Renal cortex interstitium (tissue), 11 donors: Measurements from ENCODE around the gene ABI3BP. TPM values are rescaled to one million over a fixed set of nuclear protein-coding genes. Genes with fewer than 3 reads are reported as not detected.
"Not testable (repeated sequence)": the region's sequence is repeated elsewhere in the genome, so short reads cannot be mapped to it uniquely, and the experiment has no call there.

Source experiments
- DNase-seq, 11 donors: peaks; one replicate each; pipeline ENCODE4 v3.0.0-alpha.2; 2013; ENCODE audit warnings: low read depth in 9 of 11, low spot score in 4 of 11; ENCODE audit errors: extremely low read depth in 1 of 11
- polyA plus RNA-seq, 3 donors: library from polyadenylated mRNA; unstranded; fragments of 120-200 nt; gene quantifications; one replicate each; pipeline ENCODE4 v1.2.1, GENCODE V29; 2013; ENCODE audit not compliant: insufficient read length in 3 of 3

The ABI3BP gene
- polyA plus RNA-seq, 3 donors: 12.5 to 22.0 (median 16.3) TPM

- DNase-seq: no peak
Measured at GRCh38 chr3:100957261-100957986, 35.8 kb downstream of the ABI3BP start.

DNA sequence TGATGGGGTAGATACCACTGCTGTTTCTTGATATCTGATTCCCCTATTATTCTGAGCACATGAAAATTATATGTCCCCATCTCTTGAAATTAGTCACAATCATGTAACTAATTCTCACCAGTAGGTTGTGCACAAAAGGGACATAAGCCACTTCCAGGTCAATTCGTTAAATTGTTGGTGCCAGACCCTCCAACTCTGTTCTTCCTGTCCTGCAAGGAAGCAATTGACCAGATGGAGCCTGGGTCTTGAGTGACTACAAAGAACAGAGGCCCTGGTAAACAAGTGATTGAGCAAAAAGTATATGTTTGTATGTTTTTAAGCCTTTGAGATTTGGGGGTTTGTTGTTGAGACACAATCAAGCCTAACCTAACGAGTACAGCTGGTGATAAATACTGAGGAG is 36.9 kb downstream of the ABI3BP start:
- no peak for DNase-seq

DNA sequence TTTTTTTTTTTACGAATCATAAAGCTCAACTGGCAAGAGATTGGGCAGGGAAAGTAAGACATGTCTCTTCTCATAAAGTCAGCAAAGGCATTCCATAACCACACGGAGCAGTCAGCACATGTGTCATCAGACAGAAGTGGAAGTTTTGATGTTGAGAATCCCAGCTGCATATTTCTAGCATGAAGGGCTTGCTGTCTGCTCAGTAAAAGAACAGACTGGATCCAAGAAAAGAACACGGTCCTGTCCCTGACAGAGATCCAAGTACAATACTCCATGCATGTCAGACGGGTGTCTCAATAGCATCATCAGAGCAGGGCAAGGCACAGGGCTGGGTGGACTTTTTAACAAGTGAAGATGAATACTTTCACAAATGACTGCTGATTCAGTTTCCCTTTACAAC is 38.2 kb downstream of the ABI3BP start:
- DNase-seq: no peak

- no peak for DNase-seq
Measured at GRCh38 chr3:100954199-100954935, 38.9 kb downstream of the ABI3BP start.

GRCh38 chr3:100953103-100953502 is 40.1 kb downstream of the ABI3BP start:
- DNase-seq: no peak

DNA sequence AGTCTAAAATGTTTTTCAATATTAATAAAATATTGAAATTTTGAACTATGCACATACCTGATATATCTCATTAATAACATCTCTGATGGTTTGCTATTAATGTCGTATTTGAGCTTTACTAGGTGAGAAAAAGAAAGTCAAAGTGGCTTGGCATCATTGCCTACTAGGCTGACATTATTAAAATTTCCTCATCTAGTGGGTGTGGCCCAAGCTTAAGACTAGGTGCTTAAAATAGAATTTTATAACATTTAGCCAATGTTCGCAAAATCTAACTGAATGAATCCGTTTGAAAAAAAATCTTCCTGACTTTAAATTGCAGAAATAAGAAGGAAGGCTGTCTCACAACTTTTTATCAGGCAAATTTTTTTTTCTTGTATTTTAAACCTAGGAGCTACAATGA is 46.1 kb downstream of the ABI3BP start:
- no peak for DNase-seq

- not testable (repeated sequence) for DNase-seq
Measured at GRCh38 chr3:100946096-100946495, 47.1 kb downstream of the ABI3BP start.

GRCh38 chr3:100941451-100941850 is 51.8 kb downstream of the ABI3BP start:
- no peak for DNase-seq

- DNase-seq: no peak
Measured at GRCh38 chr3:100941041-100941440, 52.2 kb downstream of the ABI3BP start.

- DNase-seq: no peak
Measured at GRCh38 chr3:100936931-100937330, 56.3 kb downstream of the ABI3BP start.

GRCh38 chr3:100932491-100932890 is 60.7 kb downstream of the ABI3BP start:
- DNase-seq: no peak

DNA sequence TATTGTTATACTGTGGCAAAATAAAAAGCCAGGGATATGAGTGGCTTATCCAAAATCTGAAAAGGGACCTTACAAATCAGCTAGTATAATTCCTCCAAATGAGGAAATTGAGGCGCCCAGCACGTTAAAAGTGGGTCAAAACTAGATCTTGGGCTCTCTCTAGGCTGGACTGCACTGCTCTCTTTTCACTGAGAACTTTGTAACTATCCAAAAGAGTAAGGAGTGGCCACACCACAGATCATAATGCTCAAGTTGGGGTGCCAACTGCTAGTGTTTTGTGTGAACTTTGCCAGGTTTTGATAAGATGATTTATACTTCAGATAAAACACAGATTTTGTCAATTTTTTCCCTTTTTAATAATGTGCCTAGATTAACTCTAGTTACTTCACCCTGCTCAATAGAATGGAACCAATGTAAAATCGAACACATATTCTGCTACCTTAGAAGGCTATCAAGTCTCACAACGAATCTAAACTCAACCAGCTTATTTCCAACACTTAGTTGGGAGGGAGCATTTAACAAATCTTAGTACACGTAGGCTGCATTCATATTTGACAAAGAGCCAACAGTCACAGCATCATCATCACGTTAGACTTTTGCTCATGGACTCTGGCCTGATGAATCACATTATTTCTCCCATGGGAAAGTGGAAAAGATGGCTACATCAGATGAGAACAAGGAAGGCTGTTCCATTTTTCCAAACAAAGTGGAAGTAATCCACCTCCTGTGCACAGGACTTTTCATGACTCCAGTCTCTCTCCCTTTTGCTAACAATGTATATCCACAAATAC is 64.4 kb downstream of the ABI3BP start:
- no peak for DNase-seq

DNA sequence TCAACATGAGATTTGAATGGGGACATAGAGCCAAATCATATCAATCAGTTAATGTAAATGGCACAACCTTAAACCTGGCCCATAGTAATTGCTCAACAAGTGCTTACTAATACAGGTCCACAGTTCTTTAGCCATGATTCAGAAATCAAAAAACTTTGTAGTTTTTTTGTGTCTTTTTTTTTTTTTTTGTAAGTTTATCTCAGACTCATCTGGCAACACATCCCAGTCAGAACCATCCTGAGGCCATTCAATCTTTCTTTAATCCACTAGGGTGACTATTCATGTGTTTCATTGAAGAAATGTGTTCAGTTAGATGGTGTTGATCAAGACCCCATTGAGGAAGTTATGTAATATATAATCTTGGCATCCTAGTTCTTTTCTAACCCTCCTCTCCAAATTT is 65.4 kb downstream of the ABI3BP start:
- DNase-seq: no peak

- DNase-seq: no peak
Measured at GRCh38 chr3:100915706-100916495, 77.3 kb downstream of the ABI3BP start.

DNA sequence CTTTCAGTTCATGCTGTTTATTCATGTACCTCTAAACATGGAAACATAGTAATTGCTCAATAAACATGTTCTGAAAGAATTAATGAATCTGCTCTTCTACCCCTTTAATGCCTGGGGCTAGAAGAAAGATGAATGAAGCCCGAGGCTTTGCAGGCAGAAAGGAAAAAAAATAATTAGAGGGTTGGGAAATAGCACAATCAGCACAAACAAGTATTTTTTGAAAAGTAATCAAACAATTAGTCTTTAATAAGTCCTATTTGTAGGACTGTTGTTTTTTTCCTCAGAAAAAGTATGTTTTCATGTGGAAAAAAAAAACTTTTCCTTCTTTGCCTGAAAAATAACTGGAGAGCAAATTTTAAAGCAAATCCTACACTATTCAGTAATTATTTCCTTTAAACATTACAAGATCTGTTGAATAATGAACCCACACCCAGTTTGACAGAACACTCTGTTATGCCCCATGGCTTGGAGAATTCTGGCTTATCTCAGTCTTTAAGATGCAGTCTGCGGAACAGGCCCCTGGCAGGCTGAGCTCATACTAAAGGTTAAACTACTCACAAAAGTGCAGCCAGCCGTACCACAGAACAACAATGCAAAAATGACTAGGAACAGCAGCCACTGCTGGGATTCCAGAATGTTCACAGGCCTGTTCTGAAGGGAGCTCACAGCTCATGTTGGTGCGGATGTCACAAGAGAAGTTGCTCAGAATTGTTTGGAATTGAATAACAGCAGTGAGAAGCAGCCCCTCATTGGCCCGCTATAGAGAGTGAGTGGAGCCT is 79.2 kb downstream of the ABI3BP start:
- DNase-seq: peak in 7 of 11 donors; percentile 4 to 31 (median 13)

DNA sequence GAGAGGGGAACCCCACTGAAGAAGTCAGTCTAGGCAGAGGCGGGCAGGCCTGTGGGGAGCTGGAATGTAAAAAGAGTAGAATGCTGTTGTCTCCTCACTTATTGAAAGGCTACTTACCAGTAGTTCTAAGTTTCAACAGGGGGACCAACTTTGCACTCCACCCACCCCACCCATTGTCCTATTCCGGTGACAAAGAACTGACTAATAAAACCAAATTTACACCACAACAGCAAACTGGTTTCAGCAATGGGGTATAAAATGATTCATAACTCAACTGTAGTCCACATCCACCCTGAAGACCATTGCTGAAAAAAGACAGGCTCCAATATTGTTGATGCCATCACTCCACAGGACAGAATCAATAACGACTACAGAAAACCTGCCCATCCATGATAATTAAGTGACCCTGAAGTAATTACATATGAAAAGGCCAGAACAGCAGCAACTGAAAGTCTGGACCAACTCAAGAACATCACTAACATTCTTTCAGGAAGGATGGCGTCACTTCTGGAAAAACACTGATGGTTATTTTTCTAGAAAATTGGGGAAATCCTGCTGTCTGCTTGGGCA is 80.2 kb downstream of the ABI3BP start:
- no peak for DNase-seq

DNA sequence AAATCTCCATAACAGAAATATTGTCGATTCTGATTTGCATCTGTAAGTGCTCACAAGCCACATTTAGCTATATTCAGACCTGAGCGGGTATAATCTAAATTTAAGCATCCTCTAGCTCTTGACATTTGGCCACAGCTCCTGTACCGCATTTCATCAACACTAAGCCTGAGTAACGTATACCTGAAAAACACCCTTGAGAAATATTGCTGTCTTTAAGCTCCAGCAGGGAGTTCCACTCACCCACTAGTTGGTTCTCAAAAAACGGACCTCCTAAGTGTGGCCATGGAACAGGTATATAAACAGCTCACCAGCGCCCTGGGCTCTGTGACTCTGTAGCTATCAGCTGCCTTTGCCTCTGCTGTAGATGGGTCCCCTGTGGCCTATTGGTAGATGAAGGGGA is 80.7 kb downstream of the ABI3BP start:
- DNase-seq: no peak

- DNase-seq: no peak
Measured at GRCh38 chr3:100911956-100912355, 81.3 kb downstream of the ABI3BP start.
